ENCODE measurements around the gene VAV2.
"Not testable (repeated sequence)": the region's sequence is repeated elsewhere in the genome, so short reads cannot be mapped to it uniquely, and the experiment has no call there.

Gene VAV2

GRCh38 chr9:133916159-133916541, 76.0 kb downstream of the VAV2 start:
- DNase-seq (ENCODE audit: low read depth) = no peak

DNA sequence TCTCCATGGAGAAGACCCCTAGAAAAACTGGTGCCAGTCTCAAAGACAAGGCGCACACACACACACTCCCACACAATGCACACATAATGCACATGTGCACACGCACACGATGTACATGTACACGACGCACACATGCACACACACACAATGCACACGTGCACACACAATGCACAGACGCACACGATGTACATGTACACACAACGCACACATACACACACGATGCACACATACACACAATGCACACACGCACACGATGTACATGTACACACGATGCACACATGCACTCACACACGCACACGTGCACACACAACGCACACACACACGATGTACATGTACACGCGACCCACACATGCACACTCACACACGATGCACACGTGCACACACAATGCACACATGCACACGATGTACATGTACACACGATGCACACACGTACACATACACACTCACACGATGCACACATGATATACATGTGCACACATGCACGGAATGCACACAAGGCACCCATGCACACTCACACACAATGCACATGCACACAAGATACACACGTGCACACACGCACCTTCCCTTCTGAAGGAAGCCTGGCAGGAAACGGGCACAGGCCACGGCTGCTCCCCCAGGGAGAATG, 76.5 kb downstream of the VAV2 start:
- no peak for DNase-seq (ENCODE audit: low read depth)

GRCh38 chr9:133914442-133915342, 77.4 kb downstream of the VAV2 start:
- DNase-seq (ENCODE audit: low read depth) = no peak

GRCh38 chr9:133913571-133914369, 78.4 kb downstream of the VAV2 start:
- DNase-seq (ENCODE audit: low read depth) = no peak

- DNase-seq (ENCODE audit: low read depth) = no peak
Measured at GRCh38 chr9:133910855-133911514, 81.1 kb downstream of the VAV2 start.

GRCh38 chr9:133906932-133907910, 84.9 kb downstream of the VAV2 start:
- DNase-seq (ENCODE audit: low read depth) = no peak

- no peak for DNase-seq (ENCODE audit: low read depth)
Measured at GRCh38 chr9:133906218-133906617, 85.9 kb downstream of the VAV2 start.

GRCh38 chr9:133905493-133905892, 86.6 kb downstream of the VAV2 start:
- no peak for DNase-seq (ENCODE audit: low read depth)

- DNase-seq (ENCODE audit: low read depth) = no peak
Measured at GRCh38 chr9:133904346-133905090, 87.6 kb downstream of the VAV2 start.

- DNase-seq (ENCODE audit: low read depth) = no peak
Measured at GRCh38 chr9:133901184-133901835, 90.8 kb downstream of the VAV2 start.

DNA sequence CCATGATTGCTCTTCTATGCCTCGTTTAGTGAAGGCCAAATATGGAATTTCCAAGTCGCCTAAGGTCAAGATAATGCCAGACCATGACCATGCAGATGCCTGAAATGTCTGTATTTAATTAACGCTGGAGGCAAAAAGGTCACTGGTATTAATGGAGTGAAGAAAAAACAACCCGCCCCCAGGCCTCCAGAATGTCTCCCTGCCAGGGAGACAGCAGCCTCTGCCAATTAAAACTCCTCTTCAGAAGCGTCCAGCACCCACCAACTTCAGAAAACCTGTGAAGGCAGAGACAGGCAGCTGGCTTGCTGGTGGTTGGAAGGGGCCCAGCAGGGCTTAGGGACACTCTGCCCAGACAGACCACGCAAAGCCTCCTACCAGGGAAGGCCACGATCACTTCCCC, 94.4 kb downstream of the VAV2 start:
- DNase-seq (ENCODE audit: low read depth) = no peak

DNA sequence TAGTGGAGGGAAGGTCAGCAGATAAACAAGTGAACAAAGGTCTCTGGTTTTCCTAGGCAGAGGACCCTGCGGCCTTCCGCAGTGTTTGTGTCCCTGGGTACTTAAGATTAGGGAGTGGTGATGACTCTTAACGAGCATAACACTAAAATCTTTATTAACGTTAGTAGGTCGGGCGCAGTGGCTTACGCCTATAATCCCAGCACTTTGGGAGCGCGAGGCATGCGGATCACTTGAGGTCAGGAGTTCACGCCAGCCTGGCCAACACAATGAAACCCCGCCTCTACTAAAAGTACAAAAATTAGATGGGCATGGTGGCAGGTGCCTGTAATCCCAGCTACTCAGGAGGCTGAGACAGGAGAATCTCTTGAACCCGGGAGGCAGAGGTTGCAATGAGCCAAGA, 96.1 kb downstream of the VAV2 start:
- DNase-seq (ENCODE audit: low read depth) = not testable (repeated sequence)

GRCh38 chr9:133895335-133895734, 96.8 kb downstream of the VAV2 start:
- DNase-seq (ENCODE audit: low read depth) = no peak

- DNase-seq (ENCODE audit: low read depth) = no peak
Measured at GRCh38 chr9:133894377-133895321, 97.5 kb downstream of the VAV2 start.

- no peak for DNase-seq (ENCODE audit: low read depth)
Measured at GRCh38 chr9:133893191-133893994, 98.7 kb downstream of the VAV2 start.

- no peak for DNase-seq (ENCODE audit: low read depth)
Measured at GRCh38 chr9:133892193-133892920, 99.8 kb downstream of the VAV2 start.

DNA sequence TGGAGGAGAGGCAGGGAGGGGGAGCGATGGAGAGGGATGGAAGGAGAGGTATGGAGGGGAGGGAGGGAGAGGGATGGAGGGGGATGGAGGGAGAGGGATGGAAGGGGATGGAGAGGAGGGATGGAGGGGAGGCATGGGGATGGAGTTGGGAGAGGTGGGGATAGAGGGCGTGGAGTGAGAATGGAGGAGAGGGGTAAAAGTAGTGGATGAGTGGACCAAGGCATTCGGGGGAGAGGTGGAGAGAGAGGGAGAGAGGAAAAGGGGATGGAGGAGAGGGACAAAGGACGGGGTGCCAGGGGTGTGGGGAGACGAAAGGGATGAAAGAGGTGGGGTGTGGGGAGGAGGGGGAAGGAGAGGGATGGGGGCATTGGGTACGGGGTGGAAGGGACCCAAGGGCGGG, 100.4 kb downstream of the VAV2 start:
- DNase-seq (ENCODE audit: low read depth) = no peak

All from activated T-cell treated with anti-CD3 and anti-CD28 coated beads for 24 hours (primary cell).